Measurements from ENCODE around the gene ERLIN1. TPM values are rescaled to one million over a fixed set of nuclear protein-coding genes. Genes with fewer than 3 reads are reported as not detected.

ERLIN1 gene
- total RNA-seq, 1 experiment from 2014 or later, result 79.8 TPM

DNA sequence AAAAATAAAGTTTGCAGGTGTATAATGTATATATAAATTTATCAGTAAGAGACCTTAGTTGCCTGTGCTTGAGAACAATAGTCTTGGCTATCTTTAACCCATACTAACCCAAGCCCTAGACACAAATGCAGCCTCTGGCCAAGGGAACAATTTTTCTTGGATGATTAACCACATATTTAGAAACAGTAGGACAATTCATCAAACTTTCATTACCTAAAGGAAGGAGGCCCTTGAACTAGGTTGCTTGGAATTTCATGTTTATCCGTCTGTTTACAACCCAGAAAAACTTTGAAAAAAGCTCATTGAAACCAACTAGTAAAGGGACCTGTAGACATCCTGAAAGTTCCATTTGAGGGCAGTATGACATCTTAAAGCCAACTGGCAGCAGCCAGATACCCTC lies 8.9 kb upstream of the ERLIN1 start:
- Histone ChIP-seq H3K4me1 (ENCODE audit: control insufficient read depth, insufficient read depth, low read length) (no peaks in the 10 kb centered on the region), H3K27me3 (ENCODE audit: control insufficient read depth, insufficient read depth, low read length) (no peaks in the 10 kb centered on the region), H3K4me3 (ENCODE audit: low read depth in 2 of 2, low read length in 2 of 2) (no peak overlapping the region), H3K9me3 (ENCODE audit: control insufficient read depth, insufficient read depth, low read depth, low read length) (no peaks in the 10 kb centered on the region), H3K27ac (ENCODE audit: low read length) (no peak overlapping the region), H3K36me3 (ENCODE audit: control insufficient read depth, insufficient read depth, low read length) (peaks cover 53% of the 10 kb centered on the region)
- no peak for ATAC-seq
- in situ Hi-C loops (cut with HindIII; ENCODE audit: low pct_unique_long_range_greater_than_20kb, low sequenced_read_pairs), result no loop called here
- intact Hi-C loops (cut with micrococcal nuclease; ENCODE audit: unreplicated experiment), result no loop called here
- ChIA-PET POLR2A (no interaction called here), CTCF (no interaction called here)
- BruUV-seq (replicated peaks), result no TSS peak
- TF ChIP-seq, protein P1, sequence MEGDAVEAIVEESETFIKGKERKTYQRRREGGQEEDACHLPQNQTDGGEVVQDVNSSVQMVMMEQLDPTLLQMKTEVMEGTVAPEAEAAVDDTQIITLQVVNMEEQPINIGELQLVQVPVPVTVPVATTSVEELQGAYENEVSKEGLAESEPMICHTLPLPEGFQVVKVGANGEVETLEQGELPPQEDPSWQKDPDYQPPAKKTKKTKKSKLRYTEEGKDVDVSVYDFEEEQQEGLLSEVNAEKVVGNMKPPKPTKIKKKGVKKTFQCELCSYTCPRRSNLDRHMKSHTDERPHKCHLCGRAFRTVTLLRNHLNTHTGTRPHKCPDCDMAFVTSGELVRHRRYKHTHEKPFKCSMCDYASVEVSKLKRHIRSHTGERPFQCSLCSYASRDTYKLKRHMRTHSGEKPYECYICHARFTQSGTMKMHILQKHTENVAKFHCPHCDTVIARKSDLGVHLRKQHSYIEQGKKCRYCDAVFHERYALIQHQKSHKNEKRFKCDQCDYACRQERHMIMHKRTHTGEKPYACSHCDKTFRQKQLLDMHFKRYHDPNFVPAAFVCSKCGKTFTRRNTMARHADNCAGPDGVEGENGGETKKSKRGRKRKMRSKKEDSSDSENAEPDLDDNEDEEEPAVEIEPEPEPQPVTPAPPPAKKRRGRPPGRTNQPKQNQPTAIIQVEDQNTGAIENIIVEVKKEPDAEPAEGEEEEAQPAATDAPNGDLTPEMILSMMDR (IDR thresholded peaks at IDR 0.05), result no peak
- no peak for TF ChIP-seq SIN3A (IDR thresholded peaks at IDR 0.05; ENCODE audit: borderline replicate concordance, insufficient read depth, low read depth, low read length)
- no peak for TF ChIP-seq TCF7L2 (IDR thresholded peaks at IDR 0.05; ENCODE audit: low read depth, low read length)
- no peak for TF ChIP-seq POLR2AphosphoS5 (IDR thresholded peaks at IDR 0.05; ENCODE audit: low read depth, low read length)
- TF ChIP-seq, protein P2, sequence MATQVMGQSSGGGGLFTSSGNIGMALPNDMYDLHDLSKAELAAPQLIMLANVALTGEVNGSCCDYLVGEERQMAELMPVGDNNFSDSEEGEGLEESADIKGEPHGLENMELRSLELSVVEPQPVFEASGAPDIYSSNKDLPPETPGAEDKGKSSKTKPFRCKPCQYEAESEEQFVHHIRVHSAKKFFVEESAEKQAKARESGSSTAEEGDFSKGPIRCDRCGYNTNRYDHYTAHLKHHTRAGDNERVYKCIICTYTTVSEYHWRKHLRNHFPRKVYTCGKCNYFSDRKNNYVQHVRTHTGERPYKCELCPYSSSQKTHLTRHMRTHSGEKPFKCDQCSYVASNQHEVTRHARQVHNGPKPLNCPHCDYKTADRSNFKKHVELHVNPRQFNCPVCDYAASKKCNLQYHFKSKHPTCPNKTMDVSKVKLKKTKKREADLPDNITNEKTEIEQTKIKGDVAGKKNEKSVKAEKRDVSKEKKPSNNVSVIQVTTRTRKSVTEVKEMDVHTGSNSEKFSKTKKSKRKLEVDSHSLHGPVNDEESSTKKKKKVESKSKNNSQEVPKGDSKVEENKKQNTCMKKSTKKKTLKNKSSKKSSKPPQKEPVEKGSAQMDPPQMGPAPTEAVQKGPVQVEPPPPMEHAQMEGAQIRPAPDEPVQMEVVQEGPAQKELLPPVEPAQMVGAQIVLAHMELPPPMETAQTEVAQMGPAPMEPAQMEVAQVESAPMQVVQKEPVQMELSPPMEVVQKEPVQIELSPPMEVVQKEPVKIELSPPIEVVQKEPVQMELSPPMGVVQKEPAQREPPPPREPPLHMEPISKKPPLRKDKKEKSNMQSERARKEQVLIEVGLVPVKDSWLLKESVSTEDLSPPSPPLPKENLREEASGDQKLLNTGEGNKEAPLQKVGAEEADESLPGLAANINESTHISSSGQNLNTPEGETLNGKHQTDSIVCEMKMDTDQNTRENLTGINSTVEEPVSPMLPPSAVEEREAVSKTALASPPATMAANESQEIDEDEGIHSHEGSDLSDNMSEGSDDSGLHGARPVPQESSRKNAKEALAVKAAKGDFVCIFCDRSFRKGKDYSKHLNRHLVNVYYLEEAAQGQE (IDR thresholded peaks at IDR 0.05; ENCODE audit: insufficient read depth in 1 of 2, low read depth in 2 of 2, low read length in 1 of 2), result no peak
- no peak for DNase-seq (ENCODE audit: low read depth, low spot score)

GRCh38 chr10:100192350-100192749 lies 6.5 kb upstream of the ERLIN1 start:
- no peak for DNase-seq (ENCODE audit: low read depth, low spot score)
- no peaks in the 10 kb centered on the region for H3K9me3 ChIP-seq (ENCODE audit: control insufficient read depth, insufficient read depth, low read depth, low read length)
- no peaks in the 10 kb centered on the region for H3K27me3 ChIP-seq (ENCODE audit: control insufficient read depth, insufficient read depth, low read length)
- ChIA-PET POLR2A (interaction anchor here (0.6 kb wide), 1 partner anchor 169 kb away, joined by 5 read pairs; no protein-coding TSS in a partner anchor), CTCF (no interaction called here)
- in situ Hi-C loops (cut with HindIII; ENCODE audit: low pct_unique_long_range_greater_than_20kb, low sequenced_read_pairs), result no loop called here
- H3K36me3 ChIP-seq (ENCODE audit: control insufficient read depth, insufficient read depth, low read length), result peaks cover 45% of the 10 kb centered on the region
- peaks cover 3% of the 10 kb centered on the region; the same call in 1 of the 2 replicates for H3K4me1 ChIP-seq (ENCODE audit: control insufficient read depth, insufficient read depth, low read length)
- no peak for TF ChIP-seq SIN3A (IDR thresholded peaks at IDR 0.05; ENCODE audit: borderline replicate concordance, insufficient read depth, low read depth, low read length)
- TF ChIP-seq, protein P1 (IDR thresholded peaks at IDR 0.05), result no peak
- intact Hi-C loops (cut with micrococcal nuclease; ENCODE audit: unreplicated experiment), result no loop called here
- no peak overlapping the region for H3K27ac ChIP-seq (ENCODE audit: low read length)
- no TSS peak for BruUV-seq (replicated peaks)
- ATAC-seq, result no peak
- H3K4me3 ChIP-seq (ENCODE audit: low read depth in 2 of 2, low read length in 2 of 2), result no peak overlapping the region
